ENCODE measurements around the gene EVX2. TPM values are rescaled to one million over a fixed set of nuclear protein-coding genes. Genes with fewer than 3 reads are reported as not detected.

Gene EVX2
- total RNA-seq, 1 experiment from 2014 or later: not detected

DNA sequence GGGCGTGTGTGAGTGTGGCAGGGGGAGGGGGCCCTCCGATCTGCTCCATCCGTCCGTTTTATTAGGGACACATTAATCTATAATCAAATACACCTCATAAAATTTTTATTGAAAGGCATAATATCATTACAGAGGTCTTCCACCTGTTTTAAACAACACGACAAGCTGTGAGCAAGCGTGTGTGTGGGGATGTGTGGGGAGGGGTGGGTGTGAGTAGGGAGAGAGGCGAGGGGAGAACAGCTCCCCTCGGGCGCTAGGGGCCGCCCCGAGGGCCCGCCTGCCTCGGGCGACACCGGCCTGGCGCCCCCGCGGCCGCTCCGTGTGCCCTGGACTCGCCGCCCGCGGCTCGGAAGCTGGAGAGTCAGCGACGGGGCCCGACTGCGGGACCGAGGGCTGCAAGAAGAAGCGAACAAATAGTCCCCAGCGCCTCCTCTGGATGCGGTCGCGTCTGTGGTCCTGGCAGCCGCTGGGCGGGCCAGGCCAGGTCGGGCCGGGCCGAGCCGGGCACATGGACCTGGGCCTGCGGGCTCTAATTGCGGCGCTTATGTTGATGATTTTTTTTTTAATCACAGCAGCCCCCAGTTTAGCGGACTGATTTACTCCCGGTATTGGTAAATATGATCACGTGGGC is 38.4 kb upstream of the EVX2 start (continued):
- TF ChIP-seq, protein P1, sequence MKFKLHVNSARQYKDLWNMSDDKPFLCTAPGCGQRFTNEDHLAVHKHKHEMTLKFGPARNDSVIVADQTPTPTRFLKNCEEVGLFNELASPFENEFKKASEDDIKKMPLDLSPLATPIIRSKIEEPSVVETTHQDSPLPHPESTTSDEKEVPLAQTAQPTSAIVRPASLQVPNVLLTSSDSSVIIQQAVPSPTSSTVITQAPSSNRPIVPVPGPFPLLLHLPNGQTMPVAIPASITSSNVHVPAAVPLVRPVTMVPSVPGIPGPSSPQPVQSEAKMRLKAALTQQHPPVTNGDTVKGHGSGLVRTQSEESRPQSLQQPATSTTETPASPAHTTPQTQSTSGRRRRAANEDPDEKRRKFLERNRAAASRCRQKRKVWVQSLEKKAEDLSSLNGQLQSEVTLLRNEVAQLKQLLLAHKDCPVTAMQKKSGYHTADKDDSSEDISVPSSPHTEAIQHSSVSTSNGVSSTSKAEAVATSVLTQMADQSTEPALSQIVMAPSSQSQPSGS (CRISPR knock-in tag; IDR thresholded peaks at IDR 0.05; ENCODE audit: borderline replicate concordance, low read depth): no peak
- TF ChIP-seq MXD4 (CRISPR knock-in tag; IDR thresholded peaks at IDR 0.05; ENCODE audit: borderline replicate concordance): no peak
- no peak for TF ChIP-seq SMAD4 (CRISPR knock-in tag; IDR thresholded peaks at IDR 0.05)
- TF ChIP-seq, protein P2, sequence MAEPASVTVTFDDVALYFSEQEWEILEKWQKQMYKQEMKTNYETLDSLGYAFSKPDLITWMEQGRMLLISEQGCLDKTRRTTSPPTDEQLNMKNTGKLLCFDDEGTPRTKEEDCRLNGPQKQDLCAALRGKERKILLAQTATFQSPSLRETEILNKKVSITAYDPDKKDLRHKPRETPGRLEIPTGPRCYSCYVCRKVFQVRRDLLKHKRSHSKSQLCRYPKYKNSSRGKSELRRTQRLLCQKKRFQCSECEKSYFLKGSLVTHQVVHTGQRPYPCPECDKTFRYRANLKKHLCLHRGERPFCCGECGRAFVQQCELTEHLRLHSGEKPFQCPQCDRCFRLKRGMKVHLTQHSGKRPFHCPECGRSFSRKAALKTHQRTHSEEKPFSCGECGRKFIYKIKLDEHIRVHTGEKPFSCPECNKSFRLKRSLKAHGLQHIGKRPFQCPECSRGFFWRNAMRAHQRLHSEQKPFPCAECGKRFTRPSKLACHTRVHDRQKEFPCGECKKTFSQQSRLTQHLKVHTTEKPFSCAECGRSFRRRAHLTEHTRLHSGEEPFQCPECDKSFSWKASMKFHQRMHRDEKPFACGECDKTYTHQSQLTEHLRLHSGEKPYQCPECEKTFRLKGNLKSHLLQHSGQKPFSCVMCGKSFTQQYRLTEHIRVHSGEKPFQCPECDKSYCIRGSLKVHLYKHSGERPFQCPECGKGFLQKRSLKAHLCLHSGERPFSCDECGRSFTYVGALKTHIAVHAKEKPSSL (CRISPR knock-in tag; conservative IDR thresholded peaks at IDR 0.05): no peak
- TF ChIP-seq ZNF396 (CRISPR knock-in tag; IDR thresholded peaks at IDR 0.05; ENCODE audit: borderline replicate concordance): no peak
- TF ChIP-seq, protein P3, sequence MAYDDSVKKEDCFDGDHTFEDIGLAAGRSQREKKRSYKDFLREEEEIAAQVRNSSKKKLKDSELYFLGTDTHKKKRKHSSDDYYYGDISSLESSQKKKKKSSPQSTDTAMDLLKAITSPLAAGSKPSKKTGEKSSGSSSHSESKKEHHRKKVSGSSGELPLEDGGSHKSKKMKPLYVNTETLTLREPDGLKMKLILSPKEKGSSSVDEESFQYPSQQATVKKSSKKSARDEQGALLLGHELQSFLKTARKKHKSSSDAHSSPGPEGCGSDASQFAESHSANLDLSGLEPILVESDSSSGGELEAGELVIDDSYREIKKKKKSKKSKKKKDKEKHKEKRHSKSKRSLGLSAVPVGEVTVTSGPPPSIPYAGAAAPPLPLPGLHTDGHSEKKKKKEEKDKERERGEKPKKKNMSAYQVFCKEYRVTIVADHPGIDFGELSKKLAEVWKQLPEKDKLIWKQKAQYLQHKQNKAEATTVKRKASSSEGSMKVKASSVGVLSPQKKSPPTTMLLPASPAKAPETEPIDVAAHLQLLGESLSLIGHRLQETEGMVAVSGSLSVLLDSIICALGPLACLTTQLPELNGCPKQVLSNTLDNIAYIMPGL (CRISPR knock-in tag; IDR thresholded peaks at IDR 0.05): peak; percentile 23; the same call in 1 of the 2 replicates
- TF ChIP-seq HMGA2 (CRISPR knock-in tag; IDR thresholded peaks at IDR 0.05): no peak
- TF ChIP-seq NR1H2 (CRISPR knock-in tag; IDR thresholded peaks at IDR 0.05): no peak
- TF ChIP-seq, protein P4, sequence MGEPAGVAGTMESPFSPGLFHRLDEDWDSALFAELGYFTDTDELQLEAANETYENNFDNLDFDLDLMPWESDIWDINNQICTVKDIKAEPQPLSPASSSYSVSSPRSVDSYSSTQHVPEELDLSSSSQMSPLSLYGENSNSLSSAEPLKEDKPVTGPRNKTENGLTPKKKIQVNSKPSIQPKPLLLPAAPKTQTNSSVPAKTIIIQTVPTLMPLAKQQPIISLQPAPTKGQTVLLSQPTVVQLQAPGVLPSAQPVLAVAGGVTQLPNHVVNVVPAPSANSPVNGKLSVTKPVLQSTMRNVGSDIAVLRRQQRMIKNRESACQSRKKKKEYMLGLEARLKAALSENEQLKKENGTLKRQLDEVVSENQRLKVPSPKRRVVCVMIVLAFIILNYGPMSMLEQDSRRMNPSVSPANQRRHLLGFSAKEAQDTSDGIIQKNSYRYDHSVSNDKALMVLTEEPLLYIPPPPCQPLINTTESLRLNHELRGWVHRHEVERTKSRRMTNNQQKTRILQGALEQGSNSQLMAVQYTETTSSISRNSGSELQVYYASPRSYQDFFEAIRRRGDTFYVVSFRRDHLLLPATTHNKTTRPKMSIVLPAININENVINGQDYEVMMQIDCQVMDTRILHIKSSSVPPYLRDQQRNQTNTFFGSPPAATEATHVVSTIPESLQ (CRISPR knock-in tag; IDR thresholded peaks at IDR 0.05): no peak

DNA sequence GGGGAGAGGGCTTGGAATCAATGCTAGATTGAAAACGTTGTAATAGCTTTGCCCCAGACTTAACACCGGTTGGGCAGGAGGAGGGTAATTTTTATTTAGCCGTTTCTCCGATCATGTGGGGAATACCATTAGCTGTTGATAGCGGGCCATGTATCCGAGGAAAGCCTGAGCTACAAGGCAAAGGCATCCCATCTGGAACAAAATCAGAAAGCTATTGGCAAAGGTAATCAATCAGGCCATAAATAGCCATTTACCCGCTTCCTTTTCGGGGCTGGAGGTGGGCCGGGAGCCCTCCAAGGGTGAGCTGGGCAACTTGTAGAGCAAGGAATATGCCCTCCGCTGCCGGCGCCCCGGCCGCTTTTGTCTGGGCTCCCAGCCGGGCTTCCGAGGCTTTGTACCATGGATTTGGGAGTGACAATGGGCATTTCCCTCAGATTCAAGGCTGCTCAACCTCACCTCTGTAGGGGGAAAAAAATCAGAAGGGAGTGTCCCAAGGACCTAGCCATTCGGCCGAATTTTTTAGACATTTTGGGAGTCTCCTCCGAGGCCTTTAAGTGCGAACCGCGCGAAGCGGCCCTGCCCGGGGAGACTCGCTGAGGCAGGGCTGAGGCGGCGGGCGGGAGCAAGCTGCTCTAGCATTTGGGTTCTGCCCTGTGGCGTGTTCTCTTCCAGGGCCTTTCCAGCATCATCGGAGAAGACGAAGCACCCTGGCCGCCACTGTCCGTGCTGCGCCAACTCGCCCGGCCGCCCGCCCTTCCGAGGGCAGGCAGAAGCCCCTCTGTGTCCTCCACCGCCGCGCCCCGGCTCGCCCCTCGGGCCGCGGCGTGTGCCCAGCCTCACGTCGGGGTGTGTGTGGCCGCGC is 37.7 kb upstream of the EVX2 start:
- Mint-ChIP-seq H3K4me1 (peaks cover 10% of the 10 kb centered on the region), H3K9me3 (peaks cover 4% of the 10 kb centered on the region), H3K27ac (no peak overlapping the region), H3K36me3 (peaks cover 5% of the 10 kb centered on the region; the same call in 1 of the 2 replicates), H3K4me3 (no peak overlapping the region), H3K27me3 (ENCODE audit: low read depth) (peaks cover 100% of the 10 kb centered on the region)
- no peak for DNase-seq (ENCODE audit: low spot score)
- TF ChIP-seq KAT7 (CRISPR knock-in tag; IDR thresholded peaks at IDR 0.05; ENCODE audit: borderline replicate concordance) (no peak), NR3C1 (CRISPR knock-in tag; conservative IDR thresholded peaks at IDR 0.05; ENCODE audit: low read depth) (no peak), CREB1 (CRISPR knock-in tag; IDR thresholded peaks at IDR 0.05) (no peak), TEAD4 (CRISPR knock-in tag; IDR thresholded peaks at IDR 0.05) (no peak), SP1 (CRISPR knock-in tag; conservative IDR thresholded peaks at IDR 0.05) (no peak), ZNF396 (CRISPR knock-in tag; IDR thresholded peaks at IDR 0.05; ENCODE audit: borderline replicate concordance) (no peak), CBFB (CRISPR knock-in tag; IDR thresholded peaks at IDR 0.05; ENCODE audit: low read depth) (no peak), ZNF121 (CRISPR knock-in tag; IDR thresholded peaks at IDR 0.05) (no peak)
- TF ChIP-seq, protein P5, sequence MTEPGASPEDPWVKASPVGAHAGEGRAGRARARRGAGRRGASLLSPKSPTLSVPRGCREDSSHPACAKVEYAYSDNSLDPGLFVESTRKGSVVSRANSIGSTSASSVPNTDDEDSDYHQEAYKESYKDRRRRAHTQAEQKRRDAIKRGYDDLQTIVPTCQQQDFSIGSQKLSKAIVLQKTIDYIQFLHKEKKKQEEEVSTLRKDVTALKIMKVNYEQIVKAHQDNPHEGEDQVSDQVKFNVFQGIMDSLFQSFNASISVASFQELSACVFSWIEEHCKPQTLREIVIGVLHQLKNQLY (CRISPR knock-in tag; IDR thresholded peaks at IDR 0.05): no peak
- ChIA-PET CTCF (interaction anchor here (0.9 to 3.3 kb wide), 15 partner anchors 8 to 1028 kb away, joined by 3 to 15 read pairs (median 4); partner anchors contain the start of gene HOXD8), POLR2A (interaction anchor here (0.6 kb wide), 1 partner anchor 74 kb away, joined by 5 read pairs; no protein-coding TSS in a partner anchor)
- no peak; the same call in 1 of the 2 replicates for ATAC-seq

Data from WTC11 (cell line).